Activated CD8-positive, alpha-beta T cell treated with anti-CD3 and anti-CD28 coated beads, Interleukin-2, amount 10 ng/mL, durations not matched to agents 7 days and 5 days (primary cell): ENCODE data around the gene FBLN2. TPM values are rescaled to one million over a fixed set of nuclear protein-coding genes. Genes with fewer than 3 reads are reported as not detected.

Experiments
- ATAC-seq: fragments of 150-1000 bp; cut with Tn5 transposase; one replicate; pipeline ENCODE4 v1.10.0; 2021; ENCODE audit warnings: moderate library complexity
- CTCF ChIA-PET: fragments of 350-600 bp; sonication (Branson Sonifier 250); formaldehyde crosslinking; loops from one replicate; lab custom pipeline; 2021; ENCODE audit warnings: antibody characterized with exemption; lab: Charles Lee
- POLR2A ChIA-PET: fragments of 350-600 bp; sonication (Branson Sonifier 250); formaldehyde crosslinking; loops from one replicate; lab custom pipeline; 2021; ENCODE audit warnings: antibody characterized with exemption; lab: Charles Lee
- DNase-seq: peaks from one replicate; pipeline ENCODE4 v3.0.0-alpha.2; 2020
- H3K27ac Mint-ChIP-seq: one replicate; pipeline ENCODE4 v1.8.0; 2021; ENCODE audit warnings: mild to moderate bottlenecking, mixed read lengths
- H3K27me3 Mint-ChIP-seq: one replicate; pipeline ENCODE4 v1.8.0; 2021; ENCODE audit warnings: low read depth, mixed read lengths
- H3K36me3 Mint-ChIP-seq: one replicate; pipeline ENCODE4 v1.8.0; 2021; ENCODE audit warnings: low read depth, mixed read lengths
- H3K4me1 Mint-ChIP-seq: one replicate; pipeline ENCODE4 v1.8.0; 2021; ENCODE audit warnings: low read depth, mixed read lengths
- H3K4me3 Mint-ChIP-seq: one replicate; pipeline ENCODE4 v1.8.0; 2021; ENCODE audit warnings: mild to moderate bottlenecking, mixed read lengths
- H3K9me3 Mint-ChIP-seq: one replicate; pipeline ENCODE4 v1.8.0; 2022; ENCODE audit warnings: mixed read lengths; ENCODE audit not compliant: insufficient read depth
- total RNA-seq, 2 experiments: library from RNA; stranded (reverse); gene quantifications; one replicate each; pipeline ENCODE4 v1.2.3, GENCODE V29; 2021

Gene FBLN2
- total RNA-seq, 2 experiments from 2014 or later, result 1.8 to 2.6 TPM

DNA sequence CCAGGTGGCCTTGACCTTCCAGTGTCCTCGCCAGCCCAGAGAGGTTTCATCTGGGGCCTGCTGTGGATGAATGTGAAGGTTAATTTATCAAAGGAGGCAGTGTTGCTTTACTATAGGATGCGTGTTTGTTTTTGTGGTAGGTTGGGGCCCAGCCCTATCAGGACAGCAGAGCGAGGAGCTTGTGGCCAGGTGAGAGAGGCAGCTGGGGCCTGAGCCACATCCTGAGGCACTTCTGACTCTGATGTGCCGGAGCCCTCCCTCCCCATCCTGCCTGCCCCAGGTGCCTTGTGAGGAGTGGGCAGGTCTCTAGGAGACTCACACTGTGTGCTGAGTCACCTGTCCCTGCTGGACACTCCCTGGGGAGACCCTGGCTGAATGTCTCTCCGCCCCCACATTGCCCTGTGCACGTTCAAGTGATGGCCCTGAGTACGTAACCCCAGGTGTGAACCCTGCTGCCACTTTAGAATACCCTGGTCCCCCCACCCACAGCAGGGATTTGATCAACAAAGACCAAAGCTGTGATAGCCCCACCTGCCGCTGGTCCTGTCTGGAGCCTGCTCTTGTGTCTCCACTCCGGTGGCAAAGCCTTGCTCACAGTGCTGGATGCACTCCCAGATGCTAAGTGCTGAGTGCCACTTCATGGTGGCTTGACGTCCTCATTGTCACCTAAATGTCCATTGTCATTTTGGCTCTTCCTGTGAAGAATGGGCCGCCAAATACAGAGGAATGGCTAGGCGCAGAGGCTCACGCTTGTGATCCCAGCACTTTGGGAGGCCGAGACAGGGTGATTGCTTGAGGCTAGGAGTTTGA lies 16.0 kb downstream of the FBLN2 start:
- H3K4me3 Mint-ChIP-seq, result no peak overlapping the region
- POLR2A ChIA-PET, result no interaction called here
- H3K27me3 Mint-ChIP-seq, result peaks cover 4% of the 10 kb centered on the region
- H3K27ac Mint-ChIP-seq, result peak overlapping the region; percentile 24
- H3K9me3 Mint-ChIP-seq, result no peaks in the 10 kb centered on the region
- DNase-seq (peak; percentile 71), ATAC-seq (peak; percentile 81)
- peaks cover 17% of the 10 kb centered on the region for H3K4me1 Mint-ChIP-seq
- CTCF ChIA-PET, result interaction anchor here (0.6 to 1.0 kb wide), 3 partner anchors 15 to 84 kb away, joined by 3 to 6 read pairs (median 3); no protein-coding TSS in a partner anchor
- no peaks in the 10 kb centered on the region for H3K36me3 Mint-ChIP-seq

DNA sequence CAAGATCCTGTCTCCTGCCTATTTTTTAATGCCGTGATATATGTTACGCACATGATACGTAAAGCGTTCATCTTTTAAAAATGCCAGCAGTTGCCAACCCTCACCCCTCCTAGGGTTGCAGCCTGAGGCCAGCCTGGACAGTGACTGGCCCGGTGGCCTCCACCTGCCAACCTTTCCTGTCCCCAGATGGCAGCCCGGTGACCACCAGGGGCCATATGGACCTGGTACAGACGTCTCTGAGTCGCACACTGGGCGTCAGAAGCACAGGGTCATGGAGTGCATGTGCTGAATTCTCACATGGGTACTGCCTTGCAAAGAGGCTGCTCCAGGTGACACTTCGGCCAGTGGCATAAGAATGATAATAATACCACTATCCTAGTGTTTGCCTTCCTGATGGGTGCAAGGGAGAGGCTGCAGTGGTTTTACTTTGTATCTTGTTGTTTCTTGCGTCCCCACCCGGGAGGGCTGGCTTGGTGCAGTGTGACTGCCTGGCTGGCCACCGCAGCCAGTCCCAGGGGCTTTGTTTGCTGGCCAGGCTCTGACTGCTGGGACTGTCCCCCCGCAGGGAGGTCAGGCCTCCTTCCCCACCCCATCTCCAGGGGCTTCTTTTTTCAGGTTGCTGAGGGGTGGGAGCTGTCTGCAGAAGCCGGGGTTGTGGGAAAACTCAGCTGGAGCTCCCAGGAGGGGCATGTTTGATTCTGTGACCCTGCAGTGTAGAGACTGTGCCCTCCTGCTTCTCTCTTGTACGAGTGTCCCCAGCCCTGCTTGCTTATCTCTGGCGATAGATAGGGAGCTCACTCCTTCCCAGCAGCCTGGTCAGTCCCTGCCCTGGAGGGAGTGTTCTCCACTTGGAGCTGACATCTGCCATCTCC lies 16.9 kb downstream of the FBLN2 start:
- no peak overlapping the region for H3K27ac Mint-ChIP-seq
- DNase-seq (no peak), ATAC-seq (no peak)
- H3K4me1 Mint-ChIP-seq, result peaks cover 17% of the 10 kb centered on the region
- POLR2A ChIA-PET, result no interaction called here
- CTCF ChIA-PET, result interaction anchor here (0.9 kb wide), 1 partner anchor 69 kb away, joined by 3 read pairs; no protein-coding TSS in a partner anchor
- H3K4me3 Mint-ChIP-seq, result no peak overlapping the region
- H3K9me3 Mint-ChIP-seq, result no peaks in the 10 kb centered on the region
- no peaks in the 10 kb centered on the region for H3K36me3 Mint-ChIP-seq
- H3K27me3 Mint-ChIP-seq, result peaks cover 2% of the 10 kb centered on the region

DNA sequence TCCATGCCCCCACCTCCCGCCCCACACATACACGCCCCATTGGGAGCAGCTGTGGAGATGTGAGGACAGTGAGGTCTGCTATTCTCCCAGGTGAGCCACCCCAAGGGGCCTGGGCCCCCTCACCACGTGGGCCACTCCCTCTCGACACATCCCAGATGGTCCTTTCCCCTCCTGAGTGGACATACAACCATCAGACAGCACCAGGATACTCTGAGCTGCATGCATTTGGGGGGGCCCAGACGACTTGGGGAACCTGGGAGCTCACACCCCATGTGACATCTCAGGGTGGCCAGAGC lies 17.5 kb downstream of the FBLN2 start:
- no peak overlapping the region for H3K4me3 Mint-ChIP-seq
- no peaks in the 10 kb centered on the region for H3K9me3 Mint-ChIP-seq
- H3K27me3 Mint-ChIP-seq, result peaks cover under 1% of the 10 kb centered on the region
- H3K4me1 Mint-ChIP-seq, result peaks cover 17% of the 10 kb centered on the region
- CTCF ChIA-PET, result interaction anchor here (0.9 kb wide), 1 partner anchor 70 kb away, joined by 3 read pairs; no protein-coding TSS in a partner anchor
- no peaks in the 10 kb centered on the region for H3K36me3 Mint-ChIP-seq
- DNase-seq (no peak), ATAC-seq (no peak)
- POLR2A ChIA-PET, result no interaction called here
- H3K27ac Mint-ChIP-seq, result no peak overlapping the region

DNA sequence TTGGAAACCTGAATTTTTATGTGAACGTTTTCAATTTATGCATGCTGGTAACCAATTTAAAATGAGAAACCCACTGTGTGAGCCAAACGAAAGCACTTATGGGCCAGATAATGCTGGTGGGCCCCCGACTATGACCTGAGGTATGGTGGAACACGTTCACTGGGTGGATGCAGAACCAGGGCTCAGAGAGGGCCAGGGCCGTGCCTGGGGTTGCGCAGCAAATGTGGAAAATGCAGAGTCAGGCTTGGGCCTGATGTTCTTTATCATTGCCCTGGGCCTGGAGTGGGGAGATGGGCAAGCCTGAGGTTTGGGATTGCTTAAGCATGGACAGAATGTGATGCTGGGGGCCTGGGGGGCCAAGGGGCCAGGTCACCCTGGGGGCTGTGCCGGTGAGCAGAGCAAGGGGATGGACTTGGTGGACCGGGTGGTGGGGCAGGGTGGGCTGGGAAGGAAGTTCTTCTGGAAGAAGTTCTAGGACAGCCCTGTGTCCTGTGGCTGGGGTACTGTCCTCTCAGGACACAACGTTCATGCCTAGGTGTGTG lies 17.9 kb downstream of the FBLN2 start:
- Mint-ChIP-seq H3K9me3 (no peaks in the 10 kb centered on the region), H3K36me3 (no peaks in the 10 kb centered on the region), H3K4me1 (peaks cover 17% of the 10 kb centered on the region), H3K27me3 (no peaks in the 10 kb centered on the region), H3K27ac (no peak overlapping the region), H3K4me3 (no peak overlapping the region)
- POLR2A ChIA-PET, result no interaction called here
- ATAC-seq (no peak), DNase-seq (no peak)
- CTCF ChIA-PET, result interaction anchor here (0.9 kb wide), 1 partner anchor 70 kb away, joined by 3 read pairs; no protein-coding TSS in a partner anchor

DNA sequence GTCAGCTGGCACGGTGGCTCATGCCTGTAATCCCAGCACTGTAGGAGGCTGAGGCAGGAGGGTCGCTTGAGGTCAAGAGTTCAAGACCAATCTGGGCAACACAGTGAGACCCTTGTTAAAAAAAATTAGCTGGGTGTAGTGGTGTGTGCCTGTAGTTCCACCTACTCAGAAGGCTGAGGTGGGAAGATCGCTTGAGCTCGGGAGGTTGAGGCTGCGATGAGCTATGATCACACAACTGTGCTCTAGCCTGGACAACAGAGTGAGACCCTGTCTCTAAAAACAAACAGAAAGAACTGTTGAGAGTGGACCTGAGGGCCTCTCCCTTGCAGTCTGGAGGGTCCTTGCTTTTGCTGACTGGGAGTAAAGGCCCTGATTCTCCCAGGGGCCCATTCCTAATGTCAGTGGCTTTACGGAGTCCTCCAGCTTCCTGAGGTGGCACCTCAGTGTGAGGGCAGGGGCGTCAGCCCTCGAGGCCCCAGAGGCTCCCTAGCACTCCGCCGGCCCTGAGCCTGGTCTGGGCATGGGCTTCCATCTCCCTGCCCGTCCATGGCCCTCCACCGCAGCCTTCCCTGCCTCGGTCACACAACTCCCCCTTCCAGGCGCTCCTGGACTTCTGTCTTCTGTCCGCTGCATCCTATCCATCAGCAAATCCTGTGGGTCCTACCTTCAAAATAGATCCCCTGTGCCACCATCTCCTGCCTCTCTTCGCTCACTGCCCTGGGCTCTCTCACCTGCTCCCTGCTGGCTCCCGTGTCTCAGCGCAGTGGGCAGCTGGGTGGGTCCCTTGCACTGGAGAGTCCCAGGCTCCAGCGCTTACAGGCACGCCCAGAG lies 19.0 kb downstream of the FBLN2 start:
- H3K9me3 Mint-ChIP-seq, result no peaks in the 10 kb centered on the region
- no peaks in the 10 kb centered on the region for H3K27me3 Mint-ChIP-seq
- ChIA-PET CTCF (no interaction called here), POLR2A (no interaction called here)
- H3K4me1 Mint-ChIP-seq, result peaks cover 17% of the 10 kb centered on the region
- no peaks in the 10 kb centered on the region for H3K36me3 Mint-ChIP-seq
- DNase-seq (no peak), ATAC-seq (no peak)
- no peak overlapping the region for H3K27ac Mint-ChIP-seq
- H3K4me3 Mint-ChIP-seq, result no peak overlapping the region

DNA sequence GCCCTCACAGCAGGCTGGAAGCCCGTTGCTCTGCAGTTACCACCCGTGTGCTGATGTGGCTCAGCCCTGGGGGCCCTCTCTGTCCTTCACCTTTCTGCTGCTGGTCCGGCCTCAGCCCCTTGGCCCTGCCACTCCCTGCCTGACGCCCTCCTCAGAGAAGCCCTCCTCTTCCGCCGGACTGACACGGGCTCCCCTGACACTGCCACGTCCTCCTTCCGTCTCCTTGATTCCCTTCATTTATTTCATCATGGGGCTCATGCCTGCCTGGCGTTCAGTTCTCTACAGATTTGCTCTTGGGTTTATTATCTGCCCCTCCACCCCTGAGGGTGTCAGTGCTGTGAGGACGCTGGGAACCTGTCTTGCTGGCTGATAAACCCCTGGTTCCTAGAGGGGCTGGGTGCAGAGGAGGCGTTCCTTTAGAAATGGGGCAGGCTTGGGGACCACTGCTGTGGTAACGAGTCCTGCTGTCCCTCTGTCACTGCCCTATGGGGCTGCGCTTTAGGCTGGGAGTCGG lies 19.6 kb downstream of the FBLN2 start:
- Mint-ChIP-seq H3K27me3 (no peaks in the 10 kb centered on the region), H3K4me3 (no peak overlapping the region), H3K36me3 (no peaks in the 10 kb centered on the region), H3K27ac (no peak overlapping the region), H3K9me3 (no peaks in the 10 kb centered on the region), H3K4me1 (peaks cover 17% of the 10 kb centered on the region)
- POLR2A ChIA-PET, result no interaction called here
- ATAC-seq (no peak), DNase-seq (no peak)
- CTCF ChIA-PET, result no interaction called here

DNA sequence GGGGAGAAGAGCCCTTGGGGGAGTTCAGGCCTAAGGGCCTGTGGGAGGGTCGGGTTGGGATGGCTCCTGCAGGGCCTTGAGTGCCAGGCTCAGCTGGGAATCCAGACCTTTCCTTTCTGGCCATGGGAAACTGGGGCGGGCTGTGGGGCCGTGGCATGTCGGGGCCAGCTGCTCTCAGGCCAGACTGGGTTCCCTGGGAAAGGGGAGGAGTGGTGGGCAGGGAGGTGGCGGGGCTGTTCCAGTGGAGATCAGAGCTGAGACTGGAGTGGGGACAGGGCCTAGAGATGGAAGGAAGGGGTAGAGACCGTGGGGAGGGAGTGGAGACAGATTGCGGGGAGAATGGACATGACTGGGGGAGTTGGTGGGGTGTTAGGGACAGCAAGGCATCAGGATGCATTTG lies 20.3 kb downstream of the FBLN2 start:
- Mint-ChIP-seq H3K36me3 (no peaks in the 10 kb centered on the region), H3K27me3 (no peaks in the 10 kb centered on the region), H3K4me1 (peaks cover 15% of the 10 kb centered on the region), H3K9me3 (no peaks in the 10 kb centered on the region), H3K4me3 (no peak overlapping the region), H3K27ac (no peak overlapping the region)
- no peak for DNase-seq
- CTCF ChIA-PET, result no interaction called here
- ATAC-seq, result no peak
- POLR2A ChIA-PET, result no interaction called here

DNA sequence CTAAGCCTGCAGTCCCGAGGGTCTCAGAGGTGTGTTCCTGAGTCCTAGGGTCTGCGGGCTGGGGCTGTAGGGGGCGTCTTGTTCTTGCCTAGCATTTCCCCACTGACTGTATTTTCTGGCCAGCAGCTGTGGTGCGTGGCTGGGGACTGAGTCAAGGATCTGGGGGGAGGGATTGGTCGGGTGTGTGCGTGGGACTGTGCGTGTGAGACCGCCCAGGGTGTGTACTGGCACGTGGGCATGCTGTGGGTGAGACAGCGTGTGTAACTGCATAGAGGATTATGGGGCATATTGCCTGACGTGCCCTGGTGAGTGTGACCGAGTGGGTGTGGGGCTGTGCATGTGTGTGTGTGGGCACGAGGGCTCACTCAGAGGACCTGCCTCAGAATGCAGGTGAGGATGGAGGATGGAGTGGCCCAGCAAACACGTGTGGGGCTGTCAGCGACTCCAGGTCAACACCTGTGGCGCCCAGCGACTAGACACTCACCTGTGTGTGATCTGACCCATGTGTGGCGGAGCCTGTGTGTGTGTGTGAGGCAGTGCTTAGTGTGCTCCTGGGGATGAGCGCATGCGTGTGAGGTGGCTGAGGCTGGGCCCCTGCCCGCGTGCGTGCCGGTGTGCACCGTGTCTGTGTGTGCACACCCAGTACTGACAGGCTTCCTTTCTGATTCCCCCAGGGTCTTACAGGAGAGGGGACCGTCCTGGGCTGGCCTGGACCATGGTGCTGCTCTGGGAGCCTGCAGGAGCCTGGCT lies 20.9 kb downstream of the FBLN2 start:
- ChIA-PET CTCF (no interaction called here), POLR2A (no interaction called here)
- H3K27me3 Mint-ChIP-seq, result no peaks in the 10 kb centered on the region
- no peak overlapping the region for H3K27ac Mint-ChIP-seq
- H3K4me3 Mint-ChIP-seq, result no peak overlapping the region
- H3K4me1 Mint-ChIP-seq, result peaks cover 9% of the 10 kb centered on the region
- no peak for ATAC-seq
- no peaks in the 10 kb centered on the region for H3K9me3 Mint-ChIP-seq
- DNase-seq, result no peak
- no peaks in the 10 kb centered on the region for H3K36me3 Mint-ChIP-seq

DNA sequence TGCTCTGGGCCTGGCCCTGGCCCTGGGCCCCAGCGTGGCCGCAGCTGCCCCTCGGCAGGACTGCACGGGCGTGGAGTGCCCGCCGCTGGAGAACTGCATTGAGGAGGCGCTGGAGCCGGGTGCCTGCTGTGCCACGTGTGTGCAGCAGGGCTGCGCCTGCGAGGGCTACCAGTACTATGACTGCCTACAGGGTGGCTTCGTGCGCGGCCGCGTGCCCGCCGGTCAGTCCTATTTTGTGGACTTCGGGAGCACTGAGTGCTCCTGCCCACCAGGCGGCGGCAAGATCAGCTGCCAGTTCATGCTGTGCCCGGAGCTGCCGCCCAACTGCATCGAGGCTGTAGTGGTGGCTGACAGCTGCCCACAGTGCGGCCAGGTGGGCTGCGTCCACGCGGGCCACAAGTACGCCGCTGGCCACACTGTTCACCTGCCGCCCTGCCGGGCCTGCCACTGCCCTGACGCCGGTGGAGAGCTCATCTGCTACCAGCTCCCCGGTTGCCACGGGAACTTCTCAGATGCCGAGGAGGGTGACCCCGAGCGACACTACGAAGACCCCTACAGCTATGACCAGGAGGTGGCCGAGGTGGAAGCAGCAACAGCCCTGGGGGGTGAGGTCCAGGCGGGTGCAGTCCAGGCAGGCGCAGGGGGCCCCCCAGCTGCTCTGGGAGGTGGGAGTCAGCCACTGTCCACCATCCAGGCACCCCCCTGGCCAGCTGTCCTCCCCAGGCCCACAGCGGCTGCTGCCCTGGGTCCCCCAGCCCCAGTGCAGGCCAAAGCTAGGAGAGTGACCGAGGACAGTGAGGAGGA lies 21.7 kb downstream of the FBLN2 start:
- ChIA-PET POLR2A (no interaction called here), CTCF (no interaction called here)
- Mint-ChIP-seq H3K27me3 (no peaks in the 10 kb centered on the region), H3K9me3 (no peaks in the 10 kb centered on the region), H3K4me3 (no peak overlapping the region), H3K27ac (no peak overlapping the region), H3K36me3 (no peaks in the 10 kb centered on the region), H3K4me1 (peaks cover under 1% of the 10 kb centered on the region)
- DNase-seq (no peak), ATAC-seq (no peak)

DNA sequence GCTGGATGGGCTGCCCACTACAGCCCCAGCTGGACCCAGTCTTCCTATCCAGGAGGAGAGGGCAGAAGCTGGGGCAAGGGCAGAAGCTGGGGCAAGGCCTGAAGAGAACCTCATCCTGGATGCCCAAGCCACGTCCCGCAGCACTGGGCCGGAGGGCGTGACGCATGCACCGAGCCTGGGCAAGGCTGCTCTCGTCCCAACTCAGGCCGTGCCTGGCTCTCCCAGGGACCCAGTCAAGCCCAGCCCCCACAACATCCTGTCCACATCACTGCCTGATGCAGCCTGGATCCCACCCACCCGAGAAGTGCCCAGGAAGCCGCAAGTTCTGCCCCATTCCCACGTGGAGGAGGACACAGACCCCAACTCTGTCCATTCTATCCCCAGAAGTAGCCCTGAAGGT lies 22.3 kb downstream of the FBLN2 start:
- CTCF ChIA-PET, result no interaction called here
- H3K4me3 Mint-ChIP-seq, result no peak overlapping the region
- no peak overlapping the region for H3K27ac Mint-ChIP-seq
- no peaks in the 10 kb centered on the region for H3K27me3 Mint-ChIP-seq
- POLR2A ChIA-PET, result no interaction called here
- DNase-seq, result no peak
- H3K4me1 Mint-ChIP-seq, result no peaks in the 10 kb centered on the region
- H3K36me3 Mint-ChIP-seq, result no peaks in the 10 kb centered on the region
- H3K9me3 Mint-ChIP-seq, result no peaks in the 10 kb centered on the region
- no peak for ATAC-seq
